HG03280 (cell line): ENCODE data around the gene IPO9.
A peak's percentile ranks its signal among the peaks of the same experiment; 100 is the strongest.

Experiments
- ATAC-seq: cut with Tn5 transposase; IDR thresholded peaks from one replicate; pipeline ENCODE4 v1.9.1; 2021; ENCODE audit warnings: mild to moderate bottlenecking, moderate library complexity; ENCODE audit not compliant: unreplicated experiment

Gene IPO9

GRCh38 chr1:201828820-201829774, at the start of gene IPO9:
TSS of gene IPO9 (plus strand) at chr1:201829157. CDS start at chr1:201829210, 53 bp downstream.
- ATAC-seq, result peak; percentile 94

DNA sequence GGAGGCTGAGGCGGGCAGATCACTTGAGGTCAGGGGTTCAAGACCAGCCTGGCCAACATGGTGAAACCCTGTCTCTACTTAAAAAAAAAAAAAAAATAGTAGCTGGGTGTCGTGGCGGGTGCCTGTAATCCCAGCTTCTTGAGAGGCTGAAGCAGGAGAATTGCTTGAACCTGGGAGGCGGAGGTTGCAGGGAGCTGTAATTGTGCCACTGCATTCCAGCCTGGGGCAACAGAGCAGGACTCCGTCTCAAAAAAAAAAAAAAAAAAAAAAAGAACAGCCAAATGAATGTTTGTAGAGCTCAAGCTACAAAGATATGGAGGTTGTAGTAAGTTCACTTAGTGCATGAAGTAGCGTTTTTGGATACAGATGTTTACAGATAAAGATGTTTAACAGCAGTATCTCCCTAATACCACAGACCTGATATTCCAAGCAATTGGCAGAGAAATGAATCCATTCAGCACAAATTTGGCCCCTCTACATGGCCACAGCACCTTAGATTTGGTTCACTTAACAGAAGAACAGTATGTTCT, 49.5 kb upstream of the IPO9 start:
- ATAC-seq, result no peak

- ATAC-seq, result no peak
Measured at GRCh38 chr1:201780952-201781351, 48.0 kb upstream of the IPO9 start.

GRCh38 chr1:201781437-201781836, 47.5 kb upstream of the IPO9 start:
- no peak for ATAC-seq

GRCh38 chr1:201782353-201782752, 46.6 kb upstream of the IPO9 start:
- ATAC-seq, result no peak

DNA sequence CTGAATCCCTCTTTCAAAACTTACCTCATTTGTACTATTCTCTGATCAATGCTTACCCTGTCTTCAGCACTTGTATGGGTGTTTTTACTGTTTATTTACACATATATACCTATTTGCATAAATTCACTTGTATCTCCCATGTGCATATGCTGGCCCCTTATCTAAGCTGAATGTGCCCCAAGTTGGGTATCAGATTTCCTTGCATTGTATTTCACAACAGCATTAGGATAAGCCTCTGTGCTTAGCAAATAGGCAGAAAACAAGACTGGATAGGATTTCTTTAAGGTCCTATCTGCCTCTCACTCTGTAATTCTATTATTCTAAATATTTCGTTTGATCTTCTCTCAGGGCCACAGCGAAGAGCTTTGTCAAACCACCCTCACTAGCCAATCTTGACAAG, 45.9 kb upstream of the IPO9 start:
- ATAC-seq, result no peak

DNA sequence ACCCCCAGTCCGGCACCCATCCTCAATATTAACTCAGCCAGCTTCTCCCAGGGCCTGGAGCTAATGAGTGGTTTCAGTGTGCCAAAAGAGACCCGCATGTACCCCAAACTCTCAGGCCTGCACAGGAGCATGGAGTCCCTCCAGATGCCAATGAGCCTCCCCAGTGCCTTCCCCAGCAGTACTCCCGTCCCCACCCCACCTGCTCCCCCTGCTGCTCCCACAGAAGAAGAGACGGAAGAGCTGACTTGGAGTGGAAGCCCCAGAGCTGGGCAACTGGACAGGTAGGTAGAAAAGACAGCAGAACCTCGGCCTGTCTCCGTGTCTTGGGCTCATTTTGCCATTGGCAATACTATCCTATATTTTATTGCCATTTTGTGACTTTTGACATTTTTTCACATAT, 45.4 kb upstream of the IPO9 start:
- no peak for ATAC-seq

GRCh38 chr1:201785291-201785690, 43.7 kb upstream of the IPO9 start:
- ATAC-seq, result no peak

DNA sequence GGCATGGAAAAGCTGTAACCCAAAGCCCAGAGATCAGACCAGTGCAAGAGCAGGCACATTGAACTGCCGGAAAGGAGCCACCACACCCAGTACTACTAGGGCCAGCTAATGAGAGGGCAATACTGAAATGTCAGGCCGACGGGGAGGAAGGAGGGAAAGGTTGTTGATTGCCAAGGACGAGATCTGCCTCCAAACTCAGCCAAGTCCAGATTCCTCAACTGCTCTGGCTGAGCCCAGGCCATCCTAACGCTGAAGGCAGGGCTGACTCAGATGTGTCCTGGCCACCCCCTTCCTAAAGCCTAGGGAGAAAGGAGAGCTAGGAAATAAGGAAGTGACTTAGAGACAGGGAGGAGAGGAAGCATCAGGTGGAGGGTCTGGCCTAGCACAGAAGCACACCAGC, 42.1 kb upstream of the IPO9 start:
- ATAC-seq, result no peak

GRCh38 chr1:201788296-201788695, 40.7 kb upstream of the IPO9 start:
- no peak for ATAC-seq

GRCh38 chr1:201789245-201789644, 39.7 kb upstream of the IPO9 start:
- ATAC-seq, result no peak

- no peak for ATAC-seq
Measured at GRCh38 chr1:201790261-201790660, 38.7 kb upstream of the IPO9 start.

- no peak for ATAC-seq
Measured at GRCh38 chr1:201791051-201791778, 37.7 kb upstream of the IPO9 start.

- no peak for ATAC-seq
Measured at GRCh38 chr1:201791779-201792173, 37.2 kb upstream of the IPO9 start.

- ATAC-seq, result peak; percentile 72
Measured at GRCh38 chr1:201792534-201793305, 36.2 kb upstream of the IPO9 start.

DNA sequence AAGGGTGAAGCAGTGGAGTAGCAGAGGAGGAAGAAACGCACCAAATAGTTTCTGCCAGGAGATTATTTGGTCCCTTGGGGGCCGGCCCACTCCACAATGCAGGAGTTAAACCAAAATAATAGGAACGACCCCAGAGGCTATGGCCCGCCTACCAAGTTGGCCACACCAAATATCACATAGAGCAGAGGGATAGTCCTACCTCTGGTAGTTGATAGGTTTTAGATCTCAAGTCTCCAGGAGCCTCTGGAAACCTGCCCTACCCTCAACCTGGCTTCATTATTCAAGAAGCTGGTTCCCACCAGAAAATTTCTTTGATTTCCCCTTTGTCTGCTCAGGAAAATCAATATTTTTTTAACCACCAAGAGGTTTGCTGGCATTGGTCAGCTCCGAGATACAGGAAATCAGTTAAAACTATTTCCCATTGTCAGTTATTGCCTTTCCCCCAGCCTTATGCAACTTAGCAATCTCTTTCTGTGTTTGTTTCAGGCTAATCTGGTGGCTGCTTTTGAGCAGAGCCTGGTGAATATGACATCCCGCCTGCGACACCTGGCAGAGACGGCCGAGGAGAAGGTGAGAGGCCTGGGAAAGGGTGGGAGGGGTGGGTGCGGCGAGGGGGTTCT, 35.5 kb upstream of the IPO9 start:
- ATAC-seq, result no peak

DNA sequence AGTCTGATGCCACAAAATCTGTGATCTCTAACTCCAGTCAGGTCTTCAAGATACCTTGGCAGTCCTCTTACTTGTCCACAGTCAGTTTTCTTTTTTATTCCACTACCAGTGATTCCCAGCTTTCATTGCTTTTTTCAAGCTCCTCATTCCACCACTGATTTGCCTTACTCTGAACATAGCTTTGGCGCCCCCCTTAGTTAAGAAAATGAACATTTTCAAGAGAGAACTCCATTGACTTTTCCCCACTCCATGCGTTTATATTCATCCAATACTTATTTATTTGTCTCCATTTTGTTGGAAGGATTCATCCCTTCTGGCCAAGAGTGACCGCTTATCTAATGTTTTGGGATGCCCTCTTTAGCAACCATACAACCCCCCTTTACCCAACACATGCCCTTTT, 33.9 kb upstream of the IPO9 start:
- no peak for ATAC-seq

DNA sequence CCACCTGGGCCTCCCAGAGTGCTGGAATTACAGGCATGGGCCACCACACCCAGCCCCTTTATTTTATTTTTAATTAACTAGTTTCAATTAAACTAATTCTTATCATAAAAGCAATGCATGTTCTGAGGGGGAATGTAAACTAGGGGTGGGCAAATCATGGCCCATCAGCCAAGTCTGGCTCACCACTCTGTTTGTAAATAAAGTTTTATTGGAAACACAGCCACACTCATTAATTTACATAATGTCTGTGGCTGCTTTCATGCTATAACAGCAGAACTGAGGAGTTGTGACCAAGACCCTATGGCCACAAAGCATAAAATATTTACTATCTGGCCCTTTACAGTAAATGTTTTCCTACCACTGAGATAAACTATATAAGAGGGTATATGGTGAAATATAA, 28.7 kb upstream of the IPO9 start:
- ATAC-seq, result no peak

- no peak for ATAC-seq
Measured at GRCh38 chr1:201806801-201807200, 22.2 kb upstream of the IPO9 start.

DNA sequence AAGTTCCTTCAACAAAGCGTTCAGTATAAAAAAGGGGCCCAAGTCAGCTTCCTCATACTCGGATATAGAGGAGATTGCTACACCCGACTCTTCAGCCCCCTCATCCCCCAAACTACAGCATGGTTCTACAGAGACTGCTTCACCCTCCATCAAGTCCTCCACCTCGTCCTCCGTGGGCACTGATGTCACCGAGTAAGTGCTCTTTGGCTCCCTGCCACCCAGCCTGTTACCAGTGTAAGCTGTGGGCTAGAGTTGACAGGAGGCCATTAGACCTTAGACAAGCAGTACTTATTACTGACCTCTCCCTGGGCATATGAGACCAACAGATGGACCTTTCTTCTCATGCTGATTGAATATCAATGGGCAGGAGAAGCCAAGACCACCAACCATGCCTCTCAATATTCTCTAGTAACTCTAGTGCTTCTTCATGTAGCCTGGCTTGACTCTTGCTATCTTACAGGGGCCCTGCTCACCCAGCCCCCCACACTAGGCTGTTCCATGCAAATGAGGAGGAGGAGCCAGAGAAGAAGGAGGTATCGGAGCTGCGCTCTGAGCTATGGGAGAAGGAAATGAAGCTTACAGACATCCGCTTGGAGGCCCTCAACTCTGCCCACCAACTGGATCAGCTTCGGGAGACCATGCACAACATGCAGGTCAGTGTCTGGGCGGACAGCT, 20.9 kb upstream of the IPO9 start:
- no peak for ATAC-seq
